Cardiac muscle cell (in vitro differentiated cells and primary cell): ENCODE results near the gene SYNE2. TPM values are rescaled to one million over a fixed set of nuclear protein-coding genes. Genes with fewer than 3 reads are reported as not detected.
A peak's percentile ranks its signal among the peaks of the same experiment; 100 is the strongest.

Experiments
- DNase-seq, 2 donors: peaks; one replicate each; pipeline versions ENCODE4 v3.0.0 to v3.0.0-alpha.2; 2010 to 2017; ENCODE audit warnings: low read depth in 1 of 2, low spot score in 1 of 2
- H3K27ac ChIP-seq: fragments of 200-600 bp; sonication (generic); 2 replicates; pipeline ENCODE4 v1.5.1; 2016
- H3K27me3 ChIP-seq: fragments of 200-600 bp; sonication (generic); 2 replicates; pipeline ENCODE4 v1.6.0; 2016; ENCODE audit warnings: control low read depth
- H3K36me3 ChIP-seq: fragments of 200-600 bp; sonication (generic); 2 replicates; pipeline ENCODE4 v1.5.1; 2016; ENCODE audit warnings: control low read depth
- H3K4me1 ChIP-seq: fragments of 200-600 bp; sonication (generic); 2 replicates; pipeline ENCODE4 v1.8.1; 2017; ENCODE audit warnings: low read depth, mild to moderate bottlenecking, mixed run types
- H3K4me3 ChIP-seq: fragments of 200-600 bp; sonication (generic); 2 replicates; pipeline ENCODE4 v1.5.1; 2016; ENCODE audit warnings: mild to moderate bottlenecking
- H3K9me3 ChIP-seq: fragments of 200-600 bp; sonication (generic); 2 replicates; pipeline ENCODE4 v1.5.1; 2017; ENCODE audit warnings: low read depth, mild to moderate bottlenecking, control low read depth
- CTCF ChIP-seq: IDR thresholded peaks from 2 replicates; pipeline ENCODE4 v1.5.1; 2012; ENCODE audit warnings: low read depth, mild to moderate bottlenecking, low read length
- polyA plus RNA-seq: library from polyadenylated mRNA; unstranded; fragments of >200 nt; fragmentation: Nextera tagmentation; extraction: Ambion mirVana; gene quantifications from 2 replicates; pipeline ENCODE4 v1.2.1, GENCODE V29; 2016
- total RNA-seq: library from RNA; depleted of rRNA; stranded (reverse); fragments of >200 nt; gene quantifications from 2 replicates; pipeline ENCODE4 v1.2.3, GENCODE V29; 2016

The SYNE2 gene
- total and polyA plus RNA-seq, 2 experiments from 2014 or later, result 36.0 to 95.2 TPM

GRCh38 chr14:64000749-64001148 is 147.9 kb downstream of the SYNE2 start:
- no peak for TF ChIP-seq CTCF
- Histone ChIP-seq H3K4me3 (no peak overlapping the region), H3K4me1 (no peaks in the 10 kb centered on the region), H3K36me3 (peaks cover 24% of the 10 kb centered on the region), H3K27ac (no peak overlapping the region), H3K27me3 (no peaks in the 10 kb centered on the region), H3K9me3 (no peaks in the 10 kb centered on the region)
- DNase-seq, result no peak

GRCh38 chr14:64005822-64006221 is 153.0 kb downstream of the SYNE2 start:
- TF ChIP-seq CTCF, result no peak
- no peak overlapping the region for H3K27ac ChIP-seq
- no peak for DNase-seq
- H3K9me3 ChIP-seq, result no peaks in the 10 kb centered on the region
- H3K4me1 ChIP-seq, result peaks cover 7% of the 10 kb centered on the region
- H3K36me3 ChIP-seq, result peaks cover 3% of the 10 kb centered on the region
- no peaks in the 10 kb centered on the region for H3K27me3 ChIP-seq
- H3K4me3 ChIP-seq, result no peak overlapping the region

GRCh38 chr14:64008016-64008415 is 155.2 kb downstream of the SYNE2 start:
- peak in 1 of 2 donors; percentile 67 for DNase-seq
- Histone ChIP-seq H3K9me3 (no peaks in the 10 kb centered on the region), H3K36me3 (no peaks in the 10 kb centered on the region), H3K4me1 (peaks cover 21% of the 10 kb centered on the region), H3K4me3 (no peak overlapping the region), H3K27ac (no peak overlapping the region), H3K27me3 (no peaks in the 10 kb centered on the region)
- no peak for TF ChIP-seq CTCF

- Histone ChIP-seq H3K4me1 (peaks cover 24% of the 10 kb centered on the region), H3K36me3 (no peaks in the 10 kb centered on the region), H3K9me3 (no peaks in the 10 kb centered on the region), H3K27me3 (no peaks in the 10 kb centered on the region), H3K4me3 (no peak overlapping the region), H3K27ac (no peak overlapping the region)
- no peak for DNase-seq
- no peak for TF ChIP-seq CTCF
These were observed 159.2 kb downstream of the SYNE2 start for GRCh38 chr14:64012003-64012402.

GRCh38 chr14:64012720-64013119 is 159.9 kb downstream of the SYNE2 start:
- H3K4me1 ChIP-seq, result peaks cover 24% of the 10 kb centered on the region
- TF ChIP-seq CTCF, result no peak
- no peak overlapping the region for H3K4me3 ChIP-seq
- no peaks in the 10 kb centered on the region for H3K9me3 ChIP-seq
- H3K27me3 ChIP-seq, result no peaks in the 10 kb centered on the region
- no peak for DNase-seq
- H3K36me3 ChIP-seq, result no peaks in the 10 kb centered on the region
- H3K27ac ChIP-seq, result no peak overlapping the region

- Histone ChIP-seq H3K9me3 (no peaks in the 10 kb centered on the region), H3K4me1 (no peaks in the 10 kb centered on the region), H3K4me3 (no peak overlapping the region), H3K36me3 (peaks cover 31% of the 10 kb centered on the region), H3K27me3 (no peaks in the 10 kb centered on the region), H3K27ac (no peak overlapping the region)
- no peak for TF ChIP-seq CTCF
- DNase-seq, result no peak
These were observed 172.7 kb downstream of the SYNE2 start for GRCh38 chr14:64025479-64025878.
